HG02642 (cell line): ENCODE data around the gene SLC28A3.

ENCODE experiments used
- ATAC-seq: cut with Tn5 transposase; IDR thresholded peaks from one replicate; pipeline ENCODE4 v1.9.1; 2021; ENCODE audit warnings: mild to moderate bottlenecking; ENCODE audit not compliant: unreplicated experiment, poor library complexity

The SLC28A3 gene

GRCh38 chr9:84349671-84350070 lies 9.1 kb upstream of the SLC28A3 start:
- no peak for ATAC-seq

GRCh38 chr9:84343111-84343521 lies 2.6 kb upstream of the SLC28A3 start:
- ATAC-seq = no peak

- ATAC-seq = no peak
Measured at GRCh38 chr9:84339962-84340361, 596 bp downstream of the SLC28A3 start.

GRCh38 chr9:84339503-84339902 lies 1.1 kb downstream of the SLC28A3 start:
- no peak for ATAC-seq

- ATAC-seq = no peak
Measured at GRCh38 chr9:84338792-84339191, 1.8 kb downstream of the SLC28A3 start.

- ATAC-seq = no peak
Measured at GRCh38 chr9:84337252-84337651, 3.3 kb downstream of the SLC28A3 start.

GRCh38 chr9:84331119-84331809 lies 9.3 kb downstream of the SLC28A3 start:
- ATAC-seq = no peak

GRCh38 chr9:84330246-84330645 lies 10.3 kb downstream of the SLC28A3 start:
- no peak for ATAC-seq

GRCh38 chr9:84327184-84327583 lies 13.4 kb downstream of the SLC28A3 start:
- ATAC-seq = no peak

GRCh38 chr9:84325347-84325973 lies 15.1 kb downstream of the SLC28A3 start:
- no peak for ATAC-seq

GRCh38 chr9:84324811-84325210 lies 15.7 kb downstream of the SLC28A3 start:
- ATAC-seq = no peak

GRCh38 chr9:84323858-84324257 lies 16.7 kb downstream of the SLC28A3 start:
- ATAC-seq = no peak

- no peak for ATAC-seq
Measured at GRCh38 chr9:84322828-84323227, 17.7 kb downstream of the SLC28A3 start.

GRCh38 chr9:84320231-84320630 lies 20.3 kb downstream of the SLC28A3 start:
- ATAC-seq = no peak

- ATAC-seq = no peak
Measured at GRCh38 chr9:84319632-84320031, 20.9 kb downstream of the SLC28A3 start.

- no peak for ATAC-seq
Measured at GRCh38 chr9:84318981-84319380, 21.6 kb downstream of the SLC28A3 start.

- ATAC-seq = no peak
Measured at GRCh38 chr9:84317563-84317962, 23.0 kb downstream of the SLC28A3 start.

- ATAC-seq = peak; percentile 68
Measured at GRCh38 chr9:84315278-84315877, 25.2 kb downstream of the SLC28A3 start.

GRCh38 chr9:84314306-84314705 lies 26.3 kb downstream of the SLC28A3 start:
- ATAC-seq = no peak

GRCh38 chr9:84310883-84311282 lies 29.7 kb downstream of the SLC28A3 start:
- no peak for ATAC-seq

GRCh38 chr9:84305497-84306131 lies 34.9 kb downstream of the SLC28A3 start:
- no peak for ATAC-seq
